H4 (cell line): ENCODE data around the gene CAMTA1. TPM values are rescaled to one million over a fixed set of nuclear protein-coding genes. Genes with fewer than 3 reads are reported as not detected.

ENCODE experiments used
- DNase-seq: peaks from one replicate; pipeline ENCODE4 v3.0.0-alpha.2; 2015; ENCODE audit warnings: low spot score
- total RNA-seq: library from RNA; depleted of rRNA; stranded (reverse); fragments of >200 nt; shearing (Covaris generic); gene quantifications from 2 replicates; pipeline ENCODE4 v1.2.3, GENCODE V29; 2014

CAMTA1 gene
- total RNA-seq, 1 experiment from 2014 or later: 98.2 TPM

- DNase-seq: no peak
Measured at GRCh38 chr1:7490576-7490975, 705.3 kb downstream of the CAMTA1 start.

DNA sequence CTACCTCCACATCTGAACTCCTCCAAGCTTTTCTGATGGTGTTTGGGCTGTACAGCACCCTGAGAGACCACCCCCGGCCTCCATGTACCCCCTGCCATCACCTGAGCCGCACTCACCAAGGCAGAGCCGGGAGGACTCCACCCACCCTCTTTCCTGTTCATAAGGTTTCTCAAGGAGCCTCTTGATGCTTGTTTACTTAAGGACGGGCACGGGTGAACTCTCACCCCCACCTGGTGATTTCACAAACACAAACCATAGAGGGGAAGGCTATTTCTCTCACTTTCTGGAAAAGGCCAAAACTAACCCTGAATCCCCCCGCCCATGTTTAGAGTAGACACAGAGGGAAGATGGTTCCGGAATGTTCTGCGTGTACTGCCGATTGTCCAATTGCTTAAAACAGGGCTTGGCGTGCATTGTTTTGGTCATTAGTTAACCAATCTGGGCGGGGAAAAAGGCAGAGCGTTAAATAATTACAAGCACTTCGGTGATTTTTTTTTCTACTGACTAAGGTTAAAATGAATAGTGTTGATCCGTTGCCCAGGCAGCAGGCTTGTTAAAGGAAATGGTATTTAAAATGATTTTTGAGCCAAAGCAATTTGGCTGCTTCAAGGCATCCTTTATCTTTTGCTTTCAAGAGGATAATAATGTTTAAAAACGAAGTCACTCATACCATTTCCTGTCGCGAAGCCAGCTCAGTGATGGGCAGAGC is 706.0 kb downstream of the CAMTA1 start:
- no peak for DNase-seq

DNA sequence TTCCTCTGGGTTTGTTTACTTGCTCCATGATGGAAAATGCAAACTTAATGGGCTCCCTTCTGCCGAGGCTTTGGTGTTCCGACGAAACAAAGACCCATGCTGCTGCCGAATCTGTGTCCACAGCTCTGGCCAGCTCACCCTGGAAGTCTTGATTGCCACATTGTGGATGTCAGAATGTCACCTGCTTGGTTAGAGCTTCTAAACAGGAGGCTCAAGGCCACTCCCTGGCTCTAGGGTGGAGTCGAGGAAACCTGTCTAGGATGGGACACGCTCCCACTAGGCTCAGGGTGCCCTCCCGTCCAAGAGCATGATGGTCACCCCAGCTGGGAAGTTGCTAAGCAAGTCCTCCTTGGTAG is 706.5 kb downstream of the CAMTA1 start:
- no peak for DNase-seq

- no peak for DNase-seq
Measured at GRCh38 chr1:7493711-7494454, 708.6 kb downstream of the CAMTA1 start.

- no peak for DNase-seq
Measured at GRCh38 chr1:7495962-7496361, 710.7 kb downstream of the CAMTA1 start.

DNA sequence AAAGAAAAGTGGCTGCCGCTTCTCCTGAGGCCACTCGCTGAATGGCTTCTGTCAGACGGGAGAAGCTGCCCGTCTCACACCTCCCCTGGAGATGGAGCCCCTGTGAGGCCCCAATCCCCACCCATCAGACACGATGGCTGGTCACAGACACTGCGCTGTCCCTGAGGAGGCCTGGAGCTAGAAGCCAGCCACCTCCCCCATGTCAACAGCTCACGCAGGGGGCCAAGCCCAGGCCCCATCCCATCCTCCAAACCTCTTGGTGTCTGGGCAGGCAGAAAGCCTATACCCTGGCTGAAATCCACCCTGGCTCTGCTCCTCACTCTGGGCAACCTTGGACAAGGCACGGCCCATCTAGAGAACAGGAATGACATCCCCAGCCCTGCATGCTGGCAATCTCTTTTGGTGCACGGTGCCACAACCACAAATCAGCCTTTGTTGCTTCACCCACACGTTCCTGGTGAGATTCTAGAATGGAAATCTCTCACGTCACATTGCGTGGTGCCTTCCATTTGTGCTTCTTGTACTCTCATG is 711.9 kb downstream of the CAMTA1 start:
- no peak for DNase-seq

- DNase-seq: no peak
Measured at GRCh38 chr1:7500381-7501083, 715.3 kb downstream of the CAMTA1 start.

- DNase-seq: no peak
Measured at GRCh38 chr1:7501084-7501491, 715.8 kb downstream of the CAMTA1 start.

DNA sequence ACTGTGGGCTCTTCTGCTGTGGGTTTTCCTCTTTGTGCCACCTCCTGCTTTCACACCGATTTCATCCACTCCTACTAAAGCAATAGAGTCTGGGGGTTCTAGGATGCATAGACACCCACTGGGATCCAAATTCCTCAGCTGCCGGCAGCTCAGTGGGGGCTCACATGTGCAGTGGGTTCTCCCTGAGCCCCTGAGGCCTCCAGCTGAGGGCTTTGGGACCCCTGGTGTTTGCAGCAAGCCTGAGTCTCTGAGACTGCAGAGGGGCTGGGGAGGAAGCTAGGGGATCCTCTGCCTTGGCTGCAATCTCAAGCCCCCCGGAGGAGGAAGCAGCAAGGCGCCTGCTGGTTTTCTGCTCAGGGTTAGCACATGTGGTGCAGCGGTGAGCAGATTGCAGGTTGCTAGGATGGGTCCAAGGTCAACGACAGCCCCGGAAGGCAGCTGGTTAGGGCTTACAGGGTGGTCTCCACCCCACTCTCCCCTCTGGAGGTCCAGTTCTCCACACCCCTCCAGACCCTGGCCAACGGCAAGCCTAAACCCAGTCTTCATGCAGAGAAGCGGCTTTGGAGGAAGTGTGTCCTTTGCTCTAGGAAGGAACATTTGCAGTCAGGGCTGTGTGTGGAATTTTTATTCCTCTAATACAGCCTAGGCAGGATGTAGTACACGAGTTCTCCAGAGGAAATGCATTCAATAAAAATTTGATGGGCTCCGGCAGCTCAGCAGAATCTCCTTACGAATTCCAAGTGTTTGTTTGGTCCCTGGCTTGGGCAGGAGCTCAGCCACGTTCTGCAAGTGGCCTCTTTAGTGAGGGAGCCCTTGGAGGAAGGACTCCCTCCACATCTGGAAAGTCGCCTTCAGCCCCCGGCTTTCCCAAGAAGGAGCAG is 716.7 kb downstream of the CAMTA1 start:
- DNase-seq: no peak

DNA sequence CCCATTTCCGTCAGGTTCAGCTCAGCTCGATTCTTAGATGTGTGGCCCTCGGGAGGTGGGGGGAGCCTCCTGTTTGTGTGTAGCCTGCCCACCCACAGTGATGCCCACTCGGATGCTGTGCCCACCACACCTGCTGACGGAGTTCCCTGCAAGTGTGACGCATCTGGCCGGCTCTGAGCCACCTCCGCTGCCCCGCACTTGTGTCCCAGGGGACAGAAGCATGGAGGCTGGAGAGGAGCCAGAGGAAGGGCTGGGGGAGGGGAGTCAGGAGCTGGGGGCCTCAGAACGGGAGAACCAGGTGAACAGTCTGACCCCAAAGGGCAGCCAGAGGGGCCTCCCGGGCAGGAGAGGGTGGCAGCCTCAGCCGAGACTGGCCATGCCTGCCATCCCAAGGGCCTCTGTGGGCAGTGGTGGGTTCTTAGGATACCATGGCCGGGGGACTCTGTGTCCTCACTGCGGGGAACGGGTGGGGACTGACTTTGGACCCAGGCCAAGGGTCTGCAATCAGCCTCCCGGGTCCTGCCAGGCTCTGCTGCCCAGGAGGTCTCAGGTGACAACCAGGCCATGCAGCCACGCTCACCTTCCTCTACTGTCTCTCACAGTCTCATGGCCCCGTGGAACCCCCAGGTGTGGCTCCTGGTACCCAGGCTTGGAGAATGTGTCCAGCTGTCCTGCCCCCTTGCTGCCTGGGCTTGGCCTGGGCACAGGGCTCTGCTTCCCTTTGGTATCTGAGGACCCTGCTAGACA is 718.6 kb downstream of the CAMTA1 start:
- no peak for DNase-seq

- no peak for DNase-seq
Measured at GRCh38 chr1:7504438-7504720, 719.1 kb downstream of the CAMTA1 start.

DNA sequence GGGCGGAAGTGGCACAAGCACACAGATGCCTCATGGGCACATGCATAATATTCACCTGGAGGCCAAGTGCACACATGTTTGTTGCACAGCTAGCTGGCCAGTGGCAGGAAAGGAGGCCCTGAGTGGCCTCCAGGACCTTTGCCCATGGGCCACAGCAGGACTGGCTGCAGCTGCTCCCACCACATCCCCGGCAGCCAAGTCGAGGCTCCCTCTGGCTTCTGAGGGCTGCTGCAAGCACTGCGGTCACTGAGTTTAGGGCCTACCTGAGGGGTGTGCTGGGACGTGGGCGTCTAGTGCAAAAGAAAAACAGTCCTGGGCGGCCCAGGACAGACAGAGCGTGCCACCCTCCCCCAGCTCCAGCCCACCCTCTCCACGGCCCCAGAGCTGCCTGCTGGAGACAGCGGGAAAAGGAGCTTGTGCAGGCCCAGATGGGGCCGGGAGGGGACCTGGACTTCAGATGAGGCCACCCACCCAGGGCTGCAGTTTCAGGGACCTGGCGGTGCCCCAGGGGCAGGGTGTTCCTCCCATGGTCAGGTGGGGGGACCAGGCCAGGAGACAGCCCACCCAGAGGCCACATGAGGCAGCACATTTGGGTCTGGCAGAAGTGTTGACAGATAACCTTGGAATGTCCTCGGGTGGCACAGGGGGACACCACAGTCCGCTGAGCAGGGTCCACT is 720.0 kb downstream of the CAMTA1 start:
- DNase-seq: no peak

GRCh38 chr1:7505771-7506453 is 720.7 kb downstream of the CAMTA1 start:
- DNase-seq: no peak

DNA sequence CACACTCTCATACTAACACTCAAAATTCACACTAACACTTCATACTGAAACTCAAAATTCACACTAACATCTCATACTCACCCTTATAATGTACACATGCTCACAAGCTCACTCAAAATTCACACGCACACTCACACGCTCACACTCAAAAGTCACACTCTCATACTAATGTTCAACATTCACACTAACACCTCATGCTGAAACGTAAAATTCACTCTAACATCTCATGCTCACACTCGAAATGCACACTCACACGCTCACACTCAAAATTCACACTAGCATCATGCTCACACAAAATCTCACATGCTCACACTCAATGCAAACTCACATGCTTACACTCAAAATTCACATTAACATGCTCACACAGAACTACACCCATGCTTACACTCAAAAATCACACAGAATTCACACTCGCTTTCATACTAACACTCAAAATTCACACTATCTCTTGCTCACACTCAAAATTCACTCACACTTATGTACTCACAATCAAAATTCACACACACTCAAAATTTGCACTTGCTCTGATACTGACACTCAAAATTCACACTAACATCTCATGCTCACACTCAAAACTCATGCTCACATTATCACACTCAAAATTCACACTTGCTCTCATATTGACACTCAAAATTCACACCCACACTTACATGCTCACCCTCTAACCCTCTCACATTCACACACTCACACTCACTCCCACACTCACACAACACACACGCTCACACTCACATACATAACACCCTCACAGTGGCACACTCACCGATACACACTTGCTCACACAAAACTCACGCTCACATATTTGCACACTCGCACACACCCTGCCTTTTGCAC is 721.4 kb downstream of the CAMTA1 start:
- DNase-seq: no peak

- DNase-seq: no peak
Measured at GRCh38 chr1:7507285-7508019, 722.2 kb downstream of the CAMTA1 start.

DNA sequence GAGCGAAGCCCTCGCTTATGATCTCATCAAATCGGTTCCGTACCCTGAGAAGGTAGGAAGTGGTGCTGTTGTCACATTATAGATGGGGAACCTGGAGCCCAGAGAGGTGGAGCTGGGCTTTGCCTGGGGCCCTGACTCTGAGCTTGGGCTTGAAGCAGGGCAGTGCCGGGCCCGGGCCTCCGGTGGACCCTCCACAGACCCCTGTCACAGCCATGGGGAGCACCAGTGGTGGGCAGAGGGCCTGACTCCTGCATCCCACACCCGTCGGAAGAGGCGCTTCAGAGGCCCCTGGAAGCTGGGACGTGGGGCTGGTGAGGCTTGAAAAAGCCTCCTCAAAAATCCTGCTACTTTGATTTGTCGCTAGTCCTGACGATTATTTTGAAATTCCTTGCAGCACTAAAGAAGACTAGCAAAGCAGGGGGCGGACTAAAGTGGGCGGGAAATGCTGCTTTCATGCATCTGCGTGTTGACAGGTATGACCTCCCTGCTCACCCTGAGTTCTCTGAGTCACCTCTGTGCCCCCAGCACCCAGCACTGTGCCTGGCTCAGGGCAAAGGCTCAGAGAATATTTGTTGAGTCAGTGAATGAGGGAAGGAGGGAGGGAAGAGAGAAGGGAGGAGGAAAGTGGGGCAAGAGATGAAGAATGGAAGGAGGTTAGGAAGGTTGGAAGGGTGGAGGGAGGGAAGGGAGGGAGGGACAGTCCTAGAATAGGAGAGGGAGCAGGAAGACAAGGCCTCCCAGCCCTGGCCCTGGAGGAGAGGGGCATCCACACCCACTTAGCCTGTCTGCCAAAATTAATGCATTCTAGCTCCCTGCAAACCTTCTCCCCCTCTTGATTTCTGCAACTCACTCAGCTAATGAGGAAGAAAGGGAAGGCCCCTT is 723.0 kb downstream of the CAMTA1 start:
- DNase-seq: no peak

DNA sequence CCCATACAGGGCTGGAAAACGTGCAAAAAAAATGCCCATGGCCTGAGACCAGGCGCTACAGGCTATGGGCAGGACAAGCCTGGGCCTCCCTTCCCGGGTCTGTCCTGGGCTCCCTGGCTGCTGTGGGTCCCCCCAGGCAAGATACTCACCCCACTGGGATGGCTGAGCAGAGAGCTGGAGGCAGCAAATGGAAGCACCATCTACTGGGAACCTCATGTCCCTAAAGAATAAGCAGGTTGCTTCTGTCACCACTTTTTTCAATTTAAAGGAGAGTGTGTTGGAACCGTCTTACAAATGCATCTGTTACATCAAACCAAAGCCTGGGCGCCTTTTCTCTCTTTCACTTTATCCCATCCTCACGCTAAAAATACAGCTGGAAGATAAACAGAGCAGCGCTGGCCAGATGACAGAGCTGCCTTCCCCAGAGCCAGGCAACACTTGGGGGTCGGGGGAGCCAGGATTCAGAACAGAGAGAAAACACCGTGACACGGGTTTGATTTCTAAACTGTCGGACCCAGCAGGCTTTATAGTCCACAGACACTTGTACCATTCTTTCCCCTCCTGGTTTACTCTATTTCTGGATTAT is 723.8 kb downstream of the CAMTA1 start:
- DNase-seq: no peak
